ENCODE results near the gene PDZD2.

- TF ChIP-seq CTCF (conservative IDR thresholded peaks at IDR 0.05; ENCODE audit: low read length) (no peak), EZH2phosphoT487 (IDR thresholded peaks at IDR 0.05; ENCODE audit: borderline replicate concordance) (no peak)
Observed at GRCh38 chr5:32088214-32088613, 449.3 kb downstream of the PDZD2 start.

All from Loucy (cell line).